ENCODE data around the gene FOXK1. TPM values are rescaled to one million over a fixed set of nuclear protein-coding genes. Genes with fewer than 3 reads are reported as not detected.
A peak's percentile ranks its signal among the peaks of the same experiment; 100 is the strongest.

Gene FOXK1
- total and polyA plus RNA-seq, 9 of the 15 experiments (the other 6 are each of a cell fraction or from before 2014, with no cell fraction given): 0.32 to 45.5 (median 8.1) TPM

DNA sequence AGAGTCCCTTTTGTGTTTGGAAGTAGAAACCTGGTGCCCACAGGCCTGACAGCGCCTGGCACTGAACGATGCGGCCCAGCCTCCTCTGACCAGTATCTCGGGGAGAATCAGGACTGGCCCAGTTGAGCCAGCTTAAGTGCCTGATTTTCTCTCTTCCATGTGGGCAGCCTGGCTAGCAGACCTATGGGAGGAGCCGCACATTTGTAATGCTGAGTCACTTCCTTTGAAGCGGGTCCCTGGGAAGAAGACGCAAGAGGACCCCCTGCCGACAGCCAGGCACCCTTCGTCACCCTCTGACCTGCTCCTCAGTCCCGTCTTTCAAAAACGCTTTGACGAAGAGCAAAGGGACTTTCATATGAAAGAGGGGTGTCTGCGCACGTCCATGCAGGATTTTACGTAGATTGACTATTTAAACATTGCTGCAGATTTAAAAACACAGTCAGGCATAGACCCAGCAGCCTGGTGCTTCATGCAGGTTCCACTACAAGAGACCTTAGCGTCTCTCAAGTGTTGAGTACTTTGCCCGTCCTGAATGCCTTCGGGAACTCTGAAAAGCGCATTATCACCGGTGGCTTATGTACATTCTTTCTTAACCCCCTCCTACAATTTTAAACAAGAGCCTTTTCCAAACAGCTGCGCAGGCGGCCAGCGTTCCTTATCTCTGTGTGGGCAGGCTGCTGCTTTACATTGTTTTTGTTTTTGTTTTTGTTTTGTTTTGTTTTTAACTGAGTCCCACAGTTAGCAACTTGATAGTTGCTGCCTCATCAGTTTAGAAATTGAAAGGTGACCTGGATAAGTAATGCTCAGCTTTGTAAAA lies 56.8 kb downstream of the FOXK1 start (continued):
- TF ChIP-seq RB1 (IDR thresholded peaks at IDR 0.05; ENCODE audit: low read depth) (peak; percentile 23; the same call in 1 of the 2 replicates), ZNF584 (CRISPR knock-in tag; IDR thresholded peaks at IDR 0.05; ENCODE audit: low read depth) (no peak), GABPB1 (CRISPR knock-in tag; IDR thresholded peaks at IDR 0.05) (no peak), MLLT1 (IDR thresholded peaks at IDR 0.05) (no peak; a peak in 1 of 4 replicates), ESRRA (IDR thresholded peaks at IDR 0.05; ENCODE audit: borderline replicate concordance, low read depth) (0 out of 2 replicates have a peak, but pooled peaks have one; percentile 34), FOXP4 (CRISPR knock-in tag; IDR thresholded peaks at IDR 0.05; ENCODE audit: borderline replicate concordance) (no peak), SRSF9 (IDR thresholded peaks at IDR 0.05; ENCODE audit: borderline replicate concordance, low read depth, low read length) (no peak), ATF1 (CRISPR knock-in tag; IDR thresholded peaks at IDR 0.05) (no peak), ATF1 (tag; IDR thresholded peaks at IDR 0.05) (peak; percentile 70), ZNF121 (CRISPR knock-in tag; conservative IDR thresholded peaks at IDR 0.05) (no peak), PHTF2 (CRISPR knock-in tag; IDR thresholded peaks at IDR 0.05) (no peak), MTA2 (IDR thresholded peaks at IDR 0.05; ENCODE audit: low read depth) (peak; percentile 28; the same call in 1 of the 2 replicates), NFRKB (IDR thresholded peaks at IDR 0.05; ENCODE audit: low read depth) (0 out of 2 replicates have a peak, but pooled peaks have one; percentile 29), HNRNPH1 (optimal IDR thresholded peaks at IDR 0.05; ENCODE audit: low read depth, low read length) (no peak)
- TF ChIP-seq, protein P1, sequence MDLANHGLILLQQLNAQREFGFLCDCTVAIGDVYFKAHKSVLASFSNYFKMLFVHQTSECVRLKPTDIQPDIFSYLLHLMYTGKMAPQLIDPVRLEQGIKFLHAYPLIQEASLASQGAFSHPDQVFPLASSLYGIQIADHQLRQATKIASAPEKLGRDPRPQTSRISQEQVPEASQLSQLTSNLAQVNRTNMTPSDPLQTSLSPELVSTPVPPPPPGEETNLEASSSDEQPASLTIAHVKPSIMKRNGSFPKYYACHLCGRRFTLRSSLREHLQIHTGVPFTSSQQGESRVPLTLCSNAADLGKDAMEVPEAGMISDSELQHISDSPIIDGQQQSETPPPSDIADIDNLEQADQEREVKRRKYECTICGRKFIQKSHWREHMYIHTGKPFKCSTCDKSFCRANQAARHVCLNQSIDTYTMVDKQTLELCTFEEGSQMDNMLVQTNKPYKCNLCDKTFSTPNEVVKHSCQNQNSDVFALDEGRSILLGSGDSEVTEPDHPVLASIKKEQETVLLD (IDR thresholded peaks at IDR 0.05): no peak
- TF ChIP-seq, protein P2, sequence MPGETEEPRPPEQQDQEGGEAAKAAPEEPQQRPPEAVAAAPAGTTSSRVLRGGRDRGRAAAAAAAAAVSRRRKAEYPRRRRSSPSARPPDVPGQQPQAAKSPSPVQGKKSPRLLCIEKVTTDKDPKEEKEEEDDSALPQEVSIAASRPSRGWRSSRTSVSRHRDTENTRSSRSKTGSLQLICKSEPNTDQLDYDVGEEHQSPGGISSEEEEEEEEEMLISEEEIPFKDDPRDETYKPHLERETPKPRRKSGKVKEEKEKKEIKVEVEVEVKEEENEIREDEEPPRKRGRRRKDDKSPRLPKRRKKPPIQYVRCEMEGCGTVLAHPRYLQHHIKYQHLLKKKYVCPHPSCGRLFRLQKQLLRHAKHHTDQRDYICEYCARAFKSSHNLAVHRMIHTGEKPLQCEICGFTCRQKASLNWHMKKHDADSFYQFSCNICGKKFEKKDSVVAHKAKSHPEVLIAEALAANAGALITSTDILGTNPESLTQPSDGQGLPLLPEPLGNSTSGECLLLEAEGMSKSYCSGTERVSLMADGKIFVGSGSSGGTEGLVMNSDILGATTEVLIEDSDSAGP (CRISPR knock-in tag; IDR thresholded peaks at IDR 0.05): no peak
- TF ChIP-seq, protein P3, sequence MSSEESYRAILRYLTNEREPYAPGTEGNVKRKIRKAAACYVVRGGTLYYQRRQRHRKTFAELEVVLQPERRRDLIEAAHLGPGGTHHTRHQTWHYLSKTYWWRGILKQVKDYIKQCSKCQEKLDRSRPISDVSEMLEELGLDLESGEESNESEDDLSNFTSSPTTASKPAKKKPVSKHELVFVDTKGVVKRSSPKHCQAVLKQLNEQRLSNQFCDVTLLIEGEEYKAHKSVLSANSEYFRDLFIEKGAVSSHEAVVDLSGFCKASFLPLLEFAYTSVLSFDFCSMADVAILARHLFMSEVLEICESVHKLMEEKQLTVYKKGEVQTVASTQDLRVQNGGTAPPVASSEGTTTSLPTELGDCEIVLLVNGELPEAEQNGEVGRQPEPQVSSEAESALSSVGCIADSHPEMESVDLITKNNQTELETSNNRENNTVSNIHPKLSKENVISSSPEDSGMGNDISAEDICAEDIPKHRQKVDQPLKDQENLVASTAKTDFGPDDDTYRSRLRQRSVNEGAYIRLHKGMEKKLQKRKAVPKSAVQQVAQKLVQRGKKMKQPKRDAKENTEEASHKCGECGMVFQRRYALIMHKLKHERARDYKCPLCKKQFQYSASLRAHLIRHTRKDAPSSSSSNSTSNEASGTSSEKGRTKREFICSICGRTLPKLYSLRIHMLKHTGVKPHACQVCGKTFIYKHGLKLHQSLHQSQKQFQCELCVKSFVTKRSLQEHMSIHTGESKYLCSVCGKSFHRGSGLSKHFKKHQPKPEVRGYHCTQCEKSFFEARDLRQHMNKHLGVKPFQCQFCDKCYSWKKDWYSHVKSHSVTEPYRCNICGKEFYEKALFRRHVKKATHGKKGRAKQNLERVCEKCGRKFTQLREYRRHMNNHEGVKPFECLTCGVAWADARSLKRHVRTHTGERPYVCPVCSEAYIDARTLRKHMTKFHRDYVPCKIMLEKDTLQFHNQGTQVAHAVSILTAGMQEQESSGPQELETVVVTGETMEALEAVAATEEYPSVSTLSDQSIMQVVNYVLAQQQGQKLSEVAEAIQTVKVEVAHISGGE (CRISPR knock-in tag; IDR thresholded peaks at IDR 0.05): 0 out of 6 replicates have a peak, but pooled peaks of 1 of the 3 experiments have one; percentile 30

All from K562 (cell line).